ENCODE measurements around the gene WDR7. TPM values are rescaled to one million over a fixed set of nuclear protein-coding genes. Genes with fewer than 3 reads are reported as not detected.

The WDR7 gene
- total RNA-seq, 2 experiments from 2014 or later = 21.5 to 23.1 TPM

Other genes with a start within 250 kb of the WDR7 start
- 10 to 100 TPM; 75.3 to 87.0 TPM for gene TXNL1, start 12.8 kb upstream of the WDR7 start, total RNA-seq